ENCODE results near the gene HSPA8. TPM values are rescaled to one million over a fixed set of nuclear protein-coding genes. Genes with fewer than 3 reads are reported as not detected.

The HSPA8 gene
- total RNA-seq, 4 donors from 2014 or later = 767 to 1,626 (median 1,046) TPM

- no peak overlapping the region for H3K4me3 ChIP-seq
- no peak for DNase-seq
- intact Hi-C loops (cut with DNase I) = no loop called here
- H3K27me3 ChIP-seq = no peaks in the 10 kb centered on the region
- no peak overlapping the region for H3K27ac ChIP-seq
- H3K9me3 ChIP-seq = no peaks in the 10 kb centered on the region
- no peak for TF ChIP-seq POLR2A (IDR thresholded peaks at IDR 0.05)
- TF ChIP-seq CTCF (IDR thresholded peaks at IDR 0.05) = no peak
- H3K36me3 ChIP-seq = no peaks in the 10 kb centered on the region
- H3K4me1 ChIP-seq = peaks cover 4 to 14% (median 4%) of the 10 kb centered on the region in 3 donors
- 73 to 89% methylated on average over 1 of the region's 1 CpG for WGBS, 2 donors
These were observed 24.4 kb upstream of the HSPA8 start for GRCh38 chr11:123086305-123086704.

- Histone ChIP-seq H3K9me3 (no peaks in the 10 kb centered on the region), H3K4me1 (peaks cover 4 to 14% (median 4%) of the 10 kb centered on the region in 3 donors), H3K36me3 (no peaks in the 10 kb centered on the region), H3K27ac (no peak overlapping the region), H3K4me3 (no peak overlapping the region), H3K27me3 (no peaks in the 10 kb centered on the region)
- DNase-seq = no peak
- 94 to 98% methylated on average over 5 of the region's 5 CpGs for WGBS, 2 donors
- intact Hi-C loops (cut with DNase I) = no loop called here
- no peak for TF ChIP-seq POLR2A (IDR thresholded peaks at IDR 0.05)
- TF ChIP-seq CTCF (IDR thresholded peaks at IDR 0.05) = no peak
These were observed 23.6 kb upstream of the HSPA8 start for GRCh38 chr11:123085497-123085896.

- H3K27me3 ChIP-seq = no peaks in the 10 kb centered on the region
- H3K4me1 ChIP-seq = peaks cover 4 to 14% (median 4%) of the 10 kb centered on the region in 3 donors
- H3K4me3 ChIP-seq = no peak overlapping the region
- DNase-seq = no peak
- intact Hi-C loops (cut with DNase I) = no loop called here
- H3K9me3 ChIP-seq = no peaks in the 10 kb centered on the region
- TF ChIP-seq CTCF (IDR thresholded peaks at IDR 0.05) (no peak), POLR2A (IDR thresholded peaks at IDR 0.05) (no peak)
- no peak overlapping the region for H3K27ac ChIP-seq
- WGBS, 2 donors = 94 to 100% methylated on average over 2 to 7 of the region's 7 CpGs
- no peaks in the 10 kb centered on the region for H3K36me3 ChIP-seq
These were observed 22.5 kb upstream of the HSPA8 start for GRCh38 chr11:123084454-123084853.

GRCh38 chr11:123083623-123084029 is 21.7 kb upstream of the HSPA8 start:
- intact Hi-C loops (cut with DNase I) = no loop called here
- Histone ChIP-seq H3K27me3 (no peaks in the 10 kb centered on the region), H3K9me3 (no peaks in the 10 kb centered on the region), H3K27ac (peak overlapping the region in 3 of 4 donors; percentile 4 to 36 (median 14)), H3K4me3 (no peak overlapping the region), H3K4me1 (peaks cover 4 to 14% (median 4%) of the 10 kb centered on the region in 3 donors), H3K36me3 (no peaks in the 10 kb centered on the region)
- no peak for DNase-seq
- TF ChIP-seq POLR2A (IDR thresholded peaks at IDR 0.05) (no peak), CTCF (IDR thresholded peaks at IDR 0.05) (no peak)
- WGBS, 2 donors = 4 to 5% methylated on average over 4 of the region's 4 CpGs

- WGBS, 2 donors = 59 to 65% methylated on average over 4 of the region's 4 CpGs
- peaks cover 4 to 14% (median 4%) of the 10 kb centered on the region in 3 donors for H3K4me1 ChIP-seq
- no peaks in the 10 kb centered on the region for H3K9me3 ChIP-seq
- no peaks in the 10 kb centered on the region for H3K36me3 ChIP-seq
- no peaks in the 10 kb centered on the region for H3K27me3 ChIP-seq
- TF ChIP-seq CTCF (IDR thresholded peaks at IDR 0.05) (no peak), POLR2A (IDR thresholded peaks at IDR 0.05) (no peak)
- H3K27ac ChIP-seq = peak overlapping the region in 2 of 4 donors; percentile 4 to 14
- no peak overlapping the region for H3K4me3 ChIP-seq
- intact Hi-C loops (cut with DNase I) = no loop called here
- no peak for DNase-seq
These were observed 21.0 kb upstream of the HSPA8 start for GRCh38 chr11:123082977-123083376.
